HG03460 (cell line): ENCODE results near the gene SOCS3.

Source experiments
- ATAC-seq: cut with Tn5 transposase; IDR thresholded peaks from one replicate; pipeline ENCODE4 v1.9.1; 2021; ENCODE audit not compliant: unreplicated experiment

Gene SOCS3

DNA sequence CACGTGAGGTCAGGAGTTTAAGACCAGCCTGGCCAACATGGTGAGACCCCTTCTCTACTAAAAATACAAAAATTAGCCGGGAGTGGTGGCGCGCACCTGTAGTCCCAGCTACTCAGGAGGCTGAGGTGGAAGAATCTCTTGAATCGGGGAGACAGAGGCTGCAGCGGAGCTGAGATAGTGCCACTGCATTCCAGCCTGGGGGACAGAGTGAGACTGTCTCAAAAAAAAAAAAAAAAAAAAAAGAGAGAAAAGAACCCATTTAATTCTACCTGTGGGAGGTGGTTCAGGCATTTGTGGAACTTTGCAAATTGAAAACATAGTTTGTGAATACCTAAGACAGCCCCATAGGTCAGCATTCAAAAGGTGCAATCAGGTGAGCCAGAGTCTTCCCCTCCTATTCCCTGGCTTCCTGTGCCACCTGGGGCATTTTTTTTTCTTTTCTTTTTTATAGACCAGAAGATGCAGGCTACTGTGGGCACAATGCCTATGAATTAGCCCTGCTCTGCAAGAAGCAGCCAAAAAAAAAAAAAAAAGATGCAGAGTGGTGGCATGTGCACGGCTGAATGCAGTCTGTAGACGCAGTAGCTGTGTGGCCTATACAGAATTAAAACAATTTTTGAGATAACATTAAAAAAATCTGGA lies 9.1 kb upstream of the SOCS3 start:
- ATAC-seq = no peak

DNA sequence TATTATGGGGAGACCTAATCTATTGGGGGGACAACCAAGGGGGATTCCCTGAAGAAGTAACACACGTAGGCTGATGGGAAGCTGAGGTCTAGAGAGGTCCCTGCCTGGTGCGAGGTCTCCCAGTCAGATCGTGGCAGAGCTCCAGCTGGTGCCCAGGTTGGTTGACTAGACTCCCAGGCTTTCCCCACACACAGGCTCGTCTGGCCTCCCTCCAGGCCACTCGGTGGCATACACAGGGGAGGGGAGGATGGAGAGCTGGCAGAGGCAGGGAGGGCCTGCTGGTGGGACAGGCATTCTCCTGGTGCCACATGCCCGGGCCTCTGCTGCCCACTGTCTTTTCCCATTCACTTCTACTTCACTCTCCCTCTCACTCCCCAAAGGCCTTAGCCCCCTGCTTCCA lies 8.5 kb upstream of the SOCS3 start:
- ATAC-seq = no peak

DNA sequence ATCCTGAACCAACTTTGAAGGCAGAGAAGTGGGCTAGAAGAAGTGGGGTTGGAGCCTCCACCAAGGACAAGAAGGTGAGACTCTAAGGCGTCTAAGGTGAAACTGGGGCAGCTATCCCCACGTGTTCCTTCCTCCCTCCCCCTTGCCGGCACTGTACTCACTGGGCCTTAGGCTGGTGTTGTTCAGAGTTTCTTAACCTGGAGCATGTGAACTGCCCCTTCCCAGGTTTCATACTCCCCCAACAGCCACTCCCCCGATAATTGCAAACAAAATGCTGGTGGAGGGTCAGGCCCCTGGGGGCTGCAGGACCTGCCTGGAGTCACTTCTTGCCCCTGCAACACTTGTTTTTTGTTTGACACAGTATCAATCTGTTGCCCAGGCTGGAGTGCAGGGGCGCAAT lies 7.3 kb upstream of the SOCS3 start:
- no peak for ATAC-seq

DNA sequence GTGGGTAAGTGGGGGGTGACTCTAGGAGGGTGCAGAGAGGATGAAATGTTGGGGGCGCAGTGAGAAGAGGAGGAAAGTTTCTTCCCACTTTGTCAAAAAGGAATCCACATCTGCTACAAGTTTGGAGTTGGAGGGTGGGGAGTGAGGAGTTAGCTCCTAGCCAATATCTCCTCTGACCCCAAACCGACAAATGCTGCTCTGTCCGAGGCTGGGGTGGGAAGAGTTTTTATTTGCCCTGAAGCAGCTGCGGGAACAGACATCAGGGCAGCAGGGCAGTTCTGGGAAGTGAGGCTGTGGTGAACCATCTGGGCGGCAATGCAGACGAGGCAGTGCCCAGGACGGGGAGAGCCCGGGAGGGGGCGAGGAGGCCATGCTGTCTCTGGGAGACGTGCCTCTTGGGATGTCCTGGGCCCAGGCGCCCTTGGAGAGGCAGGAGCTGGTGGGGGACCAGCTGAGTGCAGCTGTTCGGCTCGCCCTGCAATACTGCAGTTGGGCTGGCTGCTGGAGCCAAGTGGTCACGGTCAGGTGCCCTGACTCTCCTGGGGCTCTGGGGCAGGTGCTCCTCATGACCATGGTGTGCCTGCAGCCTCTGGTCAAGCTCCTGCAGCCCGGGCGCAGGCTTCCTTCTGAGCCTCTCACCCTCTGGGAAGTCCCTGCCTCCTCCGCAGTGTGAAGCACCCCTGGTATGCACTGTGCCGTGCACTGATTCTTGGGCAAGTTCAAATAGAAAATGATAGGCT lies 6.4 kb upstream of the SOCS3 start:
- no peak for ATAC-seq

DNA sequence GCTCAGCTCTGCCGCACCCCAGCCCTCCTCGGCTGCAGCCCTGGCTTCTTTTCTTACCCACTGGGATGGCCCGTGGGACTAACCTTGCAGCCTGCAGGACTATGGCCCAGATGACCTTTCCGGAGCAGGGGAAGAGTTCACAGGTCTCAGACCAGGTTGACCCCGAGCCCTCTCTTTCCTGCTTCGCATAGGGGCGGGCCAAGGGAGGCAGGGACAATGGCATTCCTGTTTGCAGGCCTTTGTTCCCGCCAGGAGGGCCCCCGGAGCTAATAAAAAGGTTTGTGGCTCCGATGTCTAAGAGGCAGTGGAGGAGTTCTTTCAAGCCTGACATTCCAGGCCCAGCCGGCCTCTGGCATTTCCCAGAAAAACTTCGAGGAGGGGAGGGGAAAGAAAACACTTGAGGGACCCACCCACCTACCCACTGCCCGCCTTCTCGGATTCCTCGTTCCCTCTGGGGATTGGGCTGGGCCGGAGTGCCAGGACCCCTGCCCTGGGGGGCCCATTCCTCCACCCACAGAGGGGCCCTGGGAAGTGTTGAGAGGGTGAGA lies 5.8 kb upstream of the SOCS3 start:
- ATAC-seq = no peak

DNA sequence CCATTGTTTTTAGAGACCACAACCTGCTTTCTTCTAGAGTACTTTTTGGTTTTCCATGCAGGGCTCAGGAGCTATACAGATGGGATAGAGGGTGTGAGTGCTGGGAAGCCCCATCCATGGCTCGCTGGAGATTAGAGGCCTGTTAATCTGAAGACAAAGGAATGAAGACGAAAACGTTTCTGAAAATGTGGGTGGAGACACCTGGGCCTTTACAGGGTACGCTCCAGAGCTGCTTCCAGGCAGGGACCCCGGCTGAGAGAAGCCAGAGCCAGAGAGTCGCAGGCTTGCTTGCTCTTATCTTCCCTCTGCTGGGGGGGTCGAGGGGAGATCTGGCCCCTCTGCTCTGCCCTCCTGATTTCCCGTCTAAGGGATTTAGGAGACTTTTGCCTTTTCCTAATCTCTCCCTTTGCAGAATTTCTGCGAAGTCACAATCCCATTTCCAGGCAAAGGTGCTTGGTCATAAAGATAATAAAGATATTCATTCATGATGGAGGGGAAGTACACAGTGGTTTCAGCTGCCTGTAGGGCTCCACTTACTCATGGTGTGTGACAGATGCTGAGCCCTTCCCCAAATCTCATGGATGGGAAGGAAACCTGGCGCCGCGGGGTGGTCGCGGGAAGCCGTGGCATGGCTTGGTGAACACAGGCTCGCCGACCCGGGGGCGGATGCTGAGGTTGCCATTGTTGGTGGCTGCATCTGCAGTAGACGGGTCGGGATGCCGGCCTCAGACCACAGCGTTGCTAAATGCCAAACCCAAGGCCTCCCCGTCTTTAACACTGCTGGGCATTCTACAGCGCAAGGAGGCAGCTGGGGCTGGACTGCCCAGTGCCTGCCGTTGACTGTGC lies 4.8 kb upstream of the SOCS3 start:
- ATAC-seq = no peak

DNA sequence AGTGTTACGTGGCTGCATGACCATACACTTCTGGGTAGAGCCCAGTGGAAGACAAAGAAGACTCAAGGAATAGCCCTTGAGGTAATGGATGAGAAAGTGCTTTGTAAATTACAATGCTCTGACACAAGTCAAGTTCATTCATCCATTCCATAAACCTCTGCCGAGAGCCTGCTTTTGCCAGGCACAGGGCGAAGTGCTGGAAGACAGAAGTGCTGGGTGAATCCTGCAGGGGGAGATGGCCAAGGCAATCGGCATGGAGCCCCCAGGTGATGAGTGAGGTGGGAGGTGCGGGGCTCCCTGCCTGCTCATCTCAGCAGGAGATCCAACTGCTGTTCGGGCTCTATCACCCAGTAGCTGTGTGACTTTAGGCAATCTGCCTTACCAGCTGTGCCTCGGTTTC lies 2.8 kb upstream of the SOCS3 start:
- ATAC-seq = no peak

DNA sequence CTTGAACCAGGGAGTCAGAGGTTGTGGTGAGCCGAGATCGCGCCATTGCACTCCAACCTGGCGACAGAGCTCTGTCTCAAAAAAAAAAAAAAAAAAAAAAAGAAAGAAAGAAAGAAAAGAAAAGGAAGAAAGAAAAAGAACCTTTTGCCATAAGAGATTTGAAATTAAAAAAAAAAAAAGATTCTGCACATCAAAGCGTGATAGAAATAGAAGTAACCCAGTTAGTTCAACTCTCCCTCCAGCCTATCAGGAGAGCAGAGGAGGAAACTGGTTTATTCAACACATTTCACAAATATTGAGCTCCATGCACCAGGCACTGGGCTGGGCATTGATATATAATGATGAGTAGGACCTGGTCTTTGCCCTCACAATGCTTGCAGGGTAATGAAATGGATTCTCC lies 2.4 kb upstream of the SOCS3 start:
- ATAC-seq = no peak

DNA sequence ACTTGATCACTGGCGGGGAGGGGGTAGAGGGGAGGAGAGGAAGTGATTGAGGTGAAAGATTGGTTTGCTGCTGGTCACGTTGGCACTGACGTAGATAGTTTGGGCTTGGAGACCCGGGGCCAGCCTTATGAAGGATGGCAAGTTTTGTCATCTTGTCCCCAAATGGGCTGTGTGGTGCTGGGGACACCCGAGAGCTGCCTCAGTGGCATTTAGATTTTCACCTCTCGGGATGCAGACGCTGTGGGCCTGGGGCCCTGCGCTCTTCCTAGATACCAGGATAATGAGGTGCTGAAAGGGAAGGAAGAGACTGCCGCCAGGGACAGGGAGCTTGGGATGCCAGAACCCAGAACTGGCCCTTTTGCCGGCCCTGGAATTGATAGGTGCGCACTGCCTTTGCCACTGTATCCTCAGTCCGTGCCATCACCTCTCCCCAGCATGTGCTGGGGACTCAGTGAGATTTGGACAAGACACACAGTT lies 1.4 kb upstream of the SOCS3 start:
- ATAC-seq = no peak

DNA sequence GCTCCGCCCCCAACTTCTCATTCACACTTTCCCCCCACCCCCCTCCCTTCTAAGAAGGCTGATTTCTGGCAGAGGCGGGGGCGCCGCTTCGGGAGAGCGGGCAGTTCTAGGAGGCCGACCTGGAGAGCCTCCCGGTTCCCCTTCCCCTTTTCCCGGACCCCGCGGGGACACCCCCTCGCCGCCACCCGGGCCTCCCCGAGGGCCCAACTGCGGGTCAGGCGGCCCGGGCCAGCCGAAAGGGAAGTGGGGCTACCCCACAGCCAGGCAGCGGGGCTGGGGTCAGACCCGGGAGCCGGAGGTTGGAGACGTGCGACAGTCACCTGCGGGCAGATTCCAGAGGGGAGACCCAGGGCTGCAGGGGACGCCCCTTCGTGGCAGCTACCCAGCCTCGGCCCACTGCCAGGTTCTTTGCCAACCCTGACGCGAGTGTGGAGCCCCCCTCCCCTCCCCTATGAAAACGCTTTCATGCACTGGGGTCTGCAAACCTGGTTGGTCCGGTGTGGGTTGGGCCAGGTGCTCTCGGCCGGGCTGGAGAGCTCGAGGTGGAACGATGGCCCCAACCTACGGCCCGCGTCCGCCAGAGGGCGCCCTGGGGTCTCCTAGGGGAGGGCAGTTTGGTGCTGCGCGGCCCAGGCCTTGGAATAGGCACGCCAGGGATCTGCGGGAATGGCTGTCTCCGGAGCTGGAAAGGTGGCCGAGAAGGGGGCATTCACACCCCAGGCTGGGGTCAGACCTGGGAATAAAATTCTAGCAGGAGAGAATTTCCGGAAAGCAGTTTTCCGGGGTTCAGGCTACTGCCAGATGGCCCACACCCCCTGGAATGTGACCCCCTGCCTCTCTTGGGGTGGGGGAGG lies 721 bp upstream of the SOCS3 start:
- peak; percentile 24 for ATAC-seq

DNA sequence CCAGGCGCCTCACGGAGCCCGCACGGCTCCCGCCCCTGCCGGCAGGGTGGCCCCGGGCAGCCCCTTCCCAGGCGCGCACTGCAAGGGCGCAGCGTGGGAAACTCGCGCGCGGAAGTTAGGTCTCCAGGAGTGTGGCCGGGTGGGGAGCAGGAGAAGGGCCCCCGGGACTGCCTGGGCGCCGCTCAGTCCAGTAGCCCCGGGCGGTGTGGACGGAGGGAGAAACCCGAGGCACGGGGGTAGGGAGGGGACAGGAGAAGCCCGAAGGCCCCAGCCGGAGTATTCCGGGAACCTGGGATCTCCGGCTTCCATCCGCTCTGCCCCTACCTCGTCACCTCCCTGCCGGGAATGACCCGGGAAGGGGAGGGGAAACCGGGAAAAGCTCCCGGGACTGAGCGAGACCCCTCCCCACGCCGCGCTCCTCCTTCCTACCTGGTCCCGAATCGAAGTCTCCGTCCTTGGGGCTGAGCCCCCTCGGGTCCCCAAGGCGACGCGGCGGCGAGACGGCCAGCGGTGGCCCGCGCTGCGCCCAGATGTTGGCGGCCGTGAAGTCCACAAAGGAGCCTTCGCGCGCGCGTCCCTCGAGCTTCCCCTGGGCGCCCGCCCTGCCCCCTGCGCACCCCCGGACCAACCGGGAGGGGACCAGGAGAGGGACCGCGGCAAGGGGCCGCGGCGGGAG lies 418 bp downstream of the SOCS3 start:
- no peak for ATAC-seq

DNA sequence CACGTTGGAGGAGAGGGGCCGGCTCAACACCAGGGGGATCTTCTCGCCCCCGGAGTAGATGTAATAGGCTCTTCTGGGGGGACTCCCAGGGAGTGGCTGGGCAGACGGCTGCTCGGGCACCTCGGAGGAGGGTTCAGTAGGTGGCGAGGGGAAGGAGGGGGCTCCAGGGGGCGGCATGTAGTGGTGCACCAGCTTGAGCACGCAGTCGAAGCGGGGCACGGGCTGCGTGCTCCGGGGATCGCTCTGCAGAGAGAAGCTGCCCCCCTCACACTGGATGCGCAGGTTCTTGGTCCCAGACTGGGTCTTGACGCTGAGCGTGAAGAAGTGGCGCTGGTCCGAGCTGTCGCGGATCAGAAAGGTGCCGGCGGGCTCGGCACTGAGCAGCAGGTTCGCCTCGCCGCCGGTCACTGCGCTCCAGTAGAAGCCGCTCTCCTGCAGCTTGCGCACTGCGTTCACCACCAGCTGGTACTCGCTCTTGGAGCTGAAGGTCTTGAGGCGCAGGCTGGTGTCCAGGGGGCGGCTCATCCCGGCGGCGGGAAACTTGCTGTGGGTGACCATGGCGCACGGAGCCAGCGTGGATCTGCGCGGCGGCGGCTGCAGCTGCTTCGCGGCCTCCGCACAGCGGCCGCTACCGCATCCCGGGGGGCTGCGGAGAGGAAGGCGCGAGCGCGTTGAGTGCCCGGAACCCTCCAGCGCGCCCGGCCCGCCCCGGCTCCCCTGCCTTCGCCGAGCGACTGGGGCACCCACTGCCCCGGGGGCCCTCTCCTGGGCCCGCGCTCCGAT lies 1.1 kb downstream of the SOCS3 start:
- no peak for ATAC-seq

DNA sequence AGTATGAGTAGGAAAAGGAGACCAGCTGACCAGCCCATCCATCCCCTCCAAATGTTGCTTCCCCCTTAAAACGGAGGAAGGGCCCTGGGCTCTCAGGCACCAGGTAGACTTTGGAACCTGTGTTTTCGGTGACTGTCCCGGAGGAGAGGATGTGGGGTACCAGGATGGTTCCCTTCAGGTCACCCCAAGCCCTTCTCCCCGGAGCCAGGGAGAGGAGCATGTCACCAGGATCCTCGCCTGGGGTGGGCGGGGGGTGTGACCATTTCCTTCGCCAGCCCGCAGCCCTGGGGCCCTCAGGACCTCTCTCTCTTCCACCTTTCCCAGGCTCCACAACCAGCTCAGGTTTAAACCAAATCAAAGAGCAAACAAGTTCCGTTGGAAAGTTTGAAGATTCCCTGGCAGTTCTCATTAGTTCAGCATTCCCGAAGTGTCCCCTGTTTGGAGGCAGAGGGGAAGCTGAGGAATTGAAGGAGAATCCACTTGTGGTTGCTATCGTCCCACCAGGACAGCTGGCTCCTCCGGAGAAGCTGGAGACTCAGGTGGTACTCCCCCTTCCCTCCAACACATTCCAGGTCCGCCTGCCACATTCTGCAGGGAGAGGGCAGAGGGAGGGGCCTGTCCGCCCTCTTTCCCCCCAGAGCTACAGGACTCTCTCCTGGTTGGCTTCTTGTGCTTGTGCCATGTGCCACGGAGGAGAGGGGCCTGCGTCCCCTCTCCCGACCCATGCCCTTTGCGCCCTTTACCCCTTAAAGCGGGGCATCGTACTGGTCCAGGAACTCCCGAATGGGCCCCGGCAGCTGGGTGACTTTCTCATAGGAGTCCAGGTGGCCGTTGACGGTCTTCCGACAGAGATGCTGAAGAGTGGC lies 2.0 kb downstream of the SOCS3 start:
- no peak for ATAC-seq

DNA sequence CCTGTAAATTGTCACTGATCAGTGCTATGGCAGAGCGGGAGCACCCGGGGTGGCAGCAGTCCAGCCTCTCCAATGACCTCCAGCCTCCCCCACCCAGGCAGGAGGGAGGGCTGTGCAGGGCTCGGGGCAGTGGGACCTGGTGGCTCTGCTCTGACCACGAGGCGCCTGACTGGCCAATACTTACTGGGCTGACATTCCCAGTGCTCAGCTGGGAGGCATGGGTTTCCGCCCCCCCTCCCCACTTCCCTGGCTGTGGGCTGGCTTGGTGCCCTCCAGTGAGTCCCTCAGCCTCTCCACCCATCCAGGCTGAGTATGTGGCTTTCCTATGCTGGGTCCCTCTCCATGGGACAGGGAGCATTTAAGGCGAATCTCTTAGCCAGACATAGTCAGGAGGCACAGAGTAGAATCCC lies 2.7 kb downstream of the SOCS3 start:
- ATAC-seq = no peak

DNA sequence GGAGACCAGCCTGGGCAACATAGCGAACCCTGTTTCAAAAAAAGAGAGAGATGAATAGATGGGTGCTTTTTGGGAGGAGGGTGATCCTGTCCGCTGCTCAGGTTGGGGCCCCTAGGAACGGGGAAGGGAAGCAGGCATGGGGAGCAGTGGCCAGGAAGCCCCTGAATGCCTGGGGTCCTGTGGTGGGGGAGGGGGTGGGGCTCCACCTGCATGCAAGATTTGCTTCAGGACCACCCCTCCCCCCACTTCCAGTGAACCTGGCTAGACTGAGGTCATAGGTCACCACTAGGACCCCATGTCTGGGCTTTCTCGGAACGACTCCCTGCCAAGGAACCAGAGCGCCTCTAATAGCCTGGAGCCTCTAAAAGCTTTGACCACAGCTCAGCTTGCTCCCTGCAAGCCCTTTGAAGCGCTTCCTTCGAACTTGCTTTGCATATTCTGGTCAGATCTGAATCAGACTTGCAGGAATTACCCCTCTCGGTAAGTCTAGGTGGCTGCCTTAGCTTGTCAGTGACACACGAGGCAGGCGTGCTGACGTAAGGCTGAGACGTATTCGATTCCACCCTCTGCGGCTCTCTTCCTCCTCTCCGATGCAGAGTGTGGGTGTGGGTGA lies 3.7 kb downstream of the SOCS3 start:
- ATAC-seq = peak; percentile 61

DNA sequence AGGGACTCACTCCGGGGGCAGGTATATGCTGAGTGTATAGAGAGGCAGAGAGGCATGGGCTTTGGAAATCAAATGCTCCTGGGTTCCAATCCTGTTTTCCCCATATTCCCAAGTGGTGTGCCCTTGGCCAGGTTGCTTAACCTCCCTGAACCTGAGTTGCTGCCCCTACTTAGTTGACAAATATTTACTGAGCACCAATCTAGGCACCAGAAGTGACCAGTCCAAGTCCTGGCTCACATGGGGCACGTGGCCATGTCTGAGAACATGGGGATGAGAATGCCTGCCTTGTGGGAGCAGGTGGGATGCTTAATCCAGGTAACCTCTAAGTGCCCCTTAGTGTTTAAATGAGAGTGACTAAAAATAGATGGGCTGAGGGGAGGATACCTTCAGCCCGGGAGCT lies 4.2 kb downstream of the SOCS3 start:
- no peak for ATAC-seq

DNA sequence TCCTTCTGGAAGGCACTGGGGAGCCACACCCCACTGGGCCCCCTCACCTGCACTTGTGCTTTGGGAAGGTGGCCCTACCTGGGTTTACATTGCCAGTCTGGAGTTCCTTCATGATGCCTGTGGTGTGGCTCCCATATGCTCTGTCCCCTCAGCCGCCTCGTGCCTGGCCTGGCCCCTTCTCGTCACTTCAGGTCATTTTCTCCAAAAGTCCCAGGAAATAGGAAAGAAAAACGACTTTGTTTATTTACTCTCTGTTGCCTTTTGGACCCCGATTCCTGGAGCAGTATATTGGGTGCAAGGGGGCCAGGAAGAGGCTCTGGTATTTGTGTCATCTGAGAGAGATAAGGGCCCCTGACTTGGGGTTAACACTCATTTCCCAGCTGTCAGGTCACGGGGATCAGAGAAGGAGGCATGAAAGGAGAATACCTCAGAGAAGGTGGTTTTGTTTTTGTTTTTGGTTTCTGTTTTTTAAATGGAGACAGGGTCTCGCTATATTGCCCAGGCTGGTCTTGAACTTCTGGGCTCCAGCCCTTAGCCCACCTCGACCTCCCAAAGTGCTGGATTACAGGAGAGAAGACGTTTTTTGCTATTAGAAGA lies 4.7 kb downstream of the SOCS3 start:
- ATAC-seq = no peak

DNA sequence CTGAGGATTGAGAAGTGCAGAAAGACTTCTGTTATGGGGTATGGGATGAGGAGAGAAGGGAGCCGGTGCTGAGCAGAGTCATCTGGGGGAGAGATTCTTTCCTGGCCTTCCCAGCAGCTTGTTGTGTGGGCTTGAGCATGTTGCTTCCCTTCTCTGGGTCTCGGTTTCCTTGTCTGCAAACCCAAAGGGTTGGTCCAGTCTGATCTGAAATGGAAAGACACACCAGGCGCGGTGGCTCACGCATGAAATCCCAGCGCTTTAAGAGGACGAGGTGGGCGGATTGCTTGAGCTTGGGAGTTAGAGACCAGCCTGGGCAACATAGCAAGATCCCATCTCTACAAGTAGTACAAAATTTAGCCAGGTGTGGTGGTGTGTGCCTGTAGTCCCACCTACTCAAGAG lies 6.0 kb downstream of the SOCS3 start:
- no peak for ATAC-seq
